ENCODE measurements around the gene LHX3.
"Not testable (repeated sequence)": the region's sequence is repeated elsewhere in the genome, so short reads cannot be mapped to it uniquely, and the experiment has no call there.

The LHX3 gene

DNA sequence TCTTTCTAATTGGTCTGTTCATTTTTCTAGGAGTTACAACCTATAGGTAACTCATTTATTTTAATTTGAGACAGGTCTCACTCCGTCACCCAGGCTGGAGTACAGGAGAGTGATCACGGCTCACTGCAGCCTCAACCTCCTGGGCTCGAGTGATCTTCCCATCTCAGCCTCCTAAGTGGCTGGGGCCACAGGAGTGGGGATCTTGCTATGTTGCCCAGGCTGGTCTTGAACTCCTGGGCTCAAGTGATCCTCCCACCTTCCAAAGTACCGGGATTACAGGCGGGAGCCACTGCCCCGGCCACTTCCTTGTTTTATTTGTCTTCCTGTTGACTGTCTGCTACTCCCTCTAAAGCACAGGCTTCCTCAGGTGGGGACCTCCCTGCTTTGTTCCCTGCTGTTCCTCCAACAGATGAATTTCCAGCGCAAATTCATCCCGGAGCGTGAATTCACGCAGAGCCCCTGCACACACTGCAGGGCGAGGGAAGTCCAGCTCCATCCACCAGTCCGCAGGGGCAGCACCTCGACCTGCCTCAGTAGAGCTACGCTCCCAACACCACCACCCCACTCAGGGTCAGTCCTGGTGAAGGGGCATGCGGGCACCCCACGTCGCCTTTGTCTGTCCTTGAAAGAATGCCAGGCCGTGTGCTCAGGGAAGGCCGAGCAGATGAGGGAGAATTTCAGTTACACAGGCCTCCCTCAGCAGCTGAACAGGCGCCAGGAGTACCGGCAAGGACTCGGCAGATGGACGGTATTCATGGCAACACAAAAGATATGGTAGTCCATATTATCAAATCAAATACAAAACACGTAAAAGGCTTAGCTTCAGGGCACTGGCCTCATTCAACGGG lies 34.4 kb upstream of the LHX3 start:
- Histone ChIP-seq H3K79me2 (ENCODE audit: control insufficient read depth, insufficient read depth, low read length, poor library complexity) (no peaks in the 10 kb centered on the region), H3K23ac (ENCODE audit: low read length) (no peak overlapping the region), H3K36me3 (ENCODE audit: control insufficient read depth in 1 of 2, insufficient read depth in 2 of 2, low read length in 2 of 2) (peaks cover 7 to 9% of the 10 kb centered on the region in 2 experiments), H2BK12ac (ENCODE audit: low read length) (no peak overlapping the region), H4K8ac (ENCODE audit: low read depth, low read length) (no peak overlapping the region), H2BK5ac (ENCODE audit: low read depth, low read length, poor library complexity) (no peak overlapping the region), H3K27ac (ENCODE audit: low read depth, low read length) (no peak overlapping the region), H3K9ac (ENCODE audit: low read length) (no peak overlapping the region), H3K4ac (ENCODE audit: low read depth, low read length) (no peak overlapping the region), H3K27me3 (ENCODE audit: insufficient read depth, low read length) (no peaks in the 10 kb centered on the region), H2BK120ac (ENCODE audit: insufficient read depth, low read length, poor library complexity) (no peak overlapping the region), H4K12ac (ENCODE audit: low read depth, low read length) (no peak overlapping the region), H3K4me1 (ENCODE audit: control insufficient read depth in 1 of 2, insufficient read depth in 2 of 2, low read length in 2 of 2) (peaks cover under 1% of the 10 kb centered on the region in 2 experiments), H2AK5ac (ENCODE audit: low read length) (no peak overlapping the region), H2AFZ (ENCODE audit: insufficient read depth, low read length, poor library complexity) (no peak overlapping the region), H3K79me1 (ENCODE audit: low read length) (no peaks in the 10 kb centered on the region), H4K91ac (ENCODE audit: low read depth, low read length) (no peak overlapping the region), H3K18ac (ENCODE audit: low read length) (no peak overlapping the region), H3K14ac (ENCODE audit: low read length) (no peak overlapping the region), H3K4me3 (ENCODE audit: low read depth, low read length) (no peak overlapping the region), H3K9me3 (ENCODE audit: insufficient read depth, low read depth, low read length) (no peaks in the 10 kb centered on the region), H3K4me2 (ENCODE audit: low read length) (no peak overlapping the region)
- no peak for DNase-seq
- no CpG with 5 or more reads among the region's 25 CpGs for WGBS (ENCODE audit: extremely low coverage, insufficient coverage, insufficient read length)

DNA sequence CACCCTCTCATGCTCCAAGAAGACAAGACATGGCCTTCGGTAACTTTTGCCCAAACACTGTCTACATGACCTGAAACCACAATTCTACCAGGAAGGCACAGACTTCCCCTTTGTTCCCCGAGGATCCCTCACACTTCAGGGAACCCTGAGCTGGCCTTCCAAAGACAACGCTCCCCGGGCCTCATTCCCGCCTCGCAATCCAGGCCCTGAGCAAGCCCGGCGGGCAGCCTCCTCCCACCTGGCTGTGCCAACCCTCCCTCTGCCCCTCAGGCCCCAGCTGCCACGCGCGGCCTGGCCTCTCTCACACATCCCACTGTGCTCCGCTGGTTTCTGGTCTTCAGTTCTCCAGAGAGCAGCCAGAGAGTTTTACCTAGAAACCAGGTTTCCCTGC lies 33.4 kb upstream of the LHX3 start:
- H3K9me3 ChIP-seq (ENCODE audit: insufficient read depth, low read depth, low read length): no peaks in the 10 kb centered on the region
- H4K91ac ChIP-seq (ENCODE audit: low read depth, low read length): no peak overlapping the region
- no peak overlapping the region for H3K4ac ChIP-seq (ENCODE audit: low read depth, low read length)
- no peak overlapping the region for H3K14ac ChIP-seq (ENCODE audit: low read length)
- no peak overlapping the region for H2BK5ac ChIP-seq (ENCODE audit: low read depth, low read length, poor library complexity)
- H4K12ac ChIP-seq (ENCODE audit: low read depth, low read length): no peak overlapping the region
- no peak overlapping the region for H2BK120ac ChIP-seq (ENCODE audit: insufficient read depth, low read length, poor library complexity)
- no peaks in the 10 kb centered on the region for H3K27me3 ChIP-seq (ENCODE audit: insufficient read depth, low read length)
- no peak for DNase-seq
- no peak overlapping the region for H3K23ac ChIP-seq (ENCODE audit: low read length)
- no peak overlapping the region for H2AFZ ChIP-seq (ENCODE audit: insufficient read depth, low read length, poor library complexity)
- H3K79me1 ChIP-seq (ENCODE audit: low read length): no peaks in the 10 kb centered on the region
- H3K79me2 ChIP-seq (ENCODE audit: control insufficient read depth, insufficient read depth, low read length, poor library complexity): no peaks in the 10 kb centered on the region
- no peak overlapping the region for H2AK5ac ChIP-seq (ENCODE audit: low read length)
- no peak overlapping the region for H3K4me2 ChIP-seq (ENCODE audit: low read length)
- WGBS (ENCODE audit: extremely low coverage, insufficient coverage, insufficient read length): no CpG with 5 or more reads among the region's 12 CpGs
- H3K36me3 ChIP-seq (ENCODE audit: control insufficient read depth in 1 of 2, insufficient read depth in 2 of 2, low read length in 2 of 2): peaks cover 7 to 9% of the 10 kb centered on the region in 2 experiments
- H2BK12ac ChIP-seq (ENCODE audit: low read length): no peak overlapping the region
- H4K8ac ChIP-seq (ENCODE audit: low read depth, low read length): no peak overlapping the region
- no peaks in the 10 kb centered on the region for H3K4me1 ChIP-seq (ENCODE audit: control insufficient read depth in 1 of 2, insufficient read depth in 2 of 2, low read length in 2 of 2)
- H3K9ac ChIP-seq (ENCODE audit: low read length): no peak overlapping the region
- no peak overlapping the region for H3K27ac ChIP-seq (ENCODE audit: low read depth, low read length)
- no peak overlapping the region for H3K4me3 ChIP-seq (ENCODE audit: low read depth, low read length)
- H3K18ac ChIP-seq (ENCODE audit: low read length): no peak overlapping the region

DNA sequence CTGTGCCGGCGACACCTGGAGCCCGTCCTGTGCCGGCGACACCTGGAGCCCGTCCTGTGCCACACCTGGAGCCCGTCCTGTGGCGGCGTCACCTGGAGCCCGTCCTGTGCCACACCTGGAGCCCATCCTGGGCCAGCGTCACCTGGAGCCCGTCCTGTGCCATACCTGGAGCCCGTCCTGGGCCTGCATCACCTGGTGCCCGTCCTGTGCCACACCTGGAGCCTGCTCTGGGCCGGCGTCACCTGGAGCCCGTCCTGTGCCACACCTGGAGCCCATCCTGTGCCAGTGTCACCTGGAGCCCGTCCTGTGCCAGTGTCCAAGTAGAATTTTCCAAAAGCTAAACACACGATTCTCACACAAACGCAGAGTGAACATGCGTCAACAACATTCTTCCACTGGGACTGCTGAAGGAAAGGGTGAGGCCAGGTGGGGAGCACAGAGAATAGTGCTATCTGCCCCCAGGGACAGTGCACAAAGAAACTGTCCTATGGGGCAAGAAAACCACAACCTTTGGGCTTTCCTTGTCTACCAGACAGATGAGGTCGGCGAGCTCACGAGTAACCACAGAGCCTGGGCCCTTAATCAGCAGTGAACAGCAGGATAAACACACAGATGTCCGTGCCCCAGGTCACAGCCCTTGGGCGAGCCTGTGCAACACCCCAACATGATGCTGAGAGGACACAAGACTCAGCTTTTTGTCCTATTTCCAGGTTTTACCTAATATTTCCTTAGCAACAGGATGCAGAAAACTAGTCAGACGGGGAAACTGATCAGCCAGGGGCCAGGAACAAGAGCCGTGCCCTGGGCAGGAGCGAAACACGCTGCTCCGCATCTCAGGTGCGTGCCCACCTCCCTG lies 32.8 kb upstream of the LHX3 start:
- Histone ChIP-seq H3K4me3 (ENCODE audit: low read depth, low read length) (no peak overlapping the region), H2BK12ac (ENCODE audit: low read length) (no peak overlapping the region), H3K79me1 (ENCODE audit: low read length) (no peaks in the 10 kb centered on the region), H3K27ac (ENCODE audit: low read depth, low read length) (no peak overlapping the region), H4K8ac (ENCODE audit: low read depth, low read length) (no peak overlapping the region), H3K9me3 (ENCODE audit: insufficient read depth, low read depth, low read length) (no peaks in the 10 kb centered on the region), H4K12ac (ENCODE audit: low read depth, low read length) (no peak overlapping the region), H2BK120ac (ENCODE audit: insufficient read depth, low read length, poor library complexity) (no peak overlapping the region), H2AK5ac (ENCODE audit: low read length) (no peak overlapping the region), H2AFZ (ENCODE audit: insufficient read depth, low read length, poor library complexity) (no peak overlapping the region), H3K23ac (ENCODE audit: low read length) (no peak overlapping the region), H4K91ac (ENCODE audit: low read depth, low read length) (no peak overlapping the region), H3K18ac (ENCODE audit: low read length) (no peak overlapping the region), H3K14ac (ENCODE audit: low read length) (no peak overlapping the region), H3K27me3 (ENCODE audit: insufficient read depth, low read length) (no peaks in the 10 kb centered on the region), H3K4ac (ENCODE audit: low read depth, low read length) (no peak overlapping the region), H2BK5ac (ENCODE audit: low read depth, low read length, poor library complexity) (no peak overlapping the region), H3K9ac (ENCODE audit: low read length) (no peak overlapping the region), H3K4me1 (ENCODE audit: control insufficient read depth in 1 of 2, insufficient read depth in 2 of 2, low read length in 2 of 2) (no peaks in the 10 kb centered on the region), H3K36me3 (ENCODE audit: control insufficient read depth in 1 of 2, insufficient read depth in 2 of 2, low read length in 2 of 2) (peaks cover 7 to 9% of the 10 kb centered on the region in 2 experiments), H3K4me2 (ENCODE audit: low read length) (no peak overlapping the region), H3K79me2 (ENCODE audit: control insufficient read depth, insufficient read depth, low read length, poor library complexity) (no peaks in the 10 kb centered on the region)
- no CpG with 5 or more reads among the region's 32 CpGs for WGBS (ENCODE audit: extremely low coverage, insufficient coverage, insufficient read length)
- DNase-seq: no peak

DNA sequence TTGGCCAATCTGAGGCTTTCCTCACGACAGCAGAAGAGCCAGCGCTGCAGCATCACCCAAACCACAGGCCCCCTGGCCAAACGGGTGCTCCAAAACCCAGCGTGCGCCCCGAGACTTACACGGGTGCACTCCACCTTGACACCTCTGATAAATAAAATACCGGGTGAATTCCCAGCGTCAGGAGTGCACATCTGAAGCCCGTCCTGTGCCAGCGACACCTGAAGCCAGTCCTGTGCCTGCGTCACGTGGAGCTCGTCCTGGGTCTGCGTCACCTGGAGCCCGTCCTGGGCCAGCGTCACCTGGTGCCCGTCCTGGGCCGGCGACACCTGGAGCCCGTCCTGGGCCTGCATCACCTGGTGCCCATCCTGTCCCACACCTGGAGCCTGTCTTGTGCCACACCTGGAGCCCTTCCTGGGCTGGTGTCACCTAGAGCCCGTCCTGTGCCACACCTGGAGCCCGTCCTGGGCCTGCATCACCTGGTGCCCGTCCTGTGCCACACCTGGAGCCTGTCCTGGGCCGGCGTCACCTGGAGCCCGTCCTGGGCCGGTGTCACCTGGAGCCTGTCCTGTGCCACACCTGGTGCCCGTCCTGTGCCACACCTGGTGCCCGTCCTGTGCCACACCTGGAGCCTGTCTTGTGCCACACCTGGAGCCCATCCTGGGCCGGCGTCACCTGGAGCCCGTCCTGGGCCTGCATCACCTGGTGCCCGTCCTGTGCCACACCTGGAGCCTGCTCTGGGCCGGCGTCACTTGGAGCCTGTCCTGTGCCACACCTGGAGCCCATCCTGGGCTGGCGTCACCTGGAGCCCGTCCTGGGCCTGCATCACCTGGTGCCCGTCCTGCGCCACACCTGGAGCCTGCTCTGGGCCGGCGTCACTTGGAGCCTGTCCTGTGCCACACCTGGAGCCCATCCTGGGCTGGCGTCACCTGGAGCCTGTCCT lies 31.8 kb upstream of the LHX3 start:
- H3K14ac ChIP-seq (ENCODE audit: low read length); H4K91ac ChIP-seq (ENCODE audit: low read depth, low read length); H2BK120ac ChIP-seq (ENCODE audit: insufficient read depth, low read length, poor library complexity); H3K9ac ChIP-seq (ENCODE audit: low read length); H2AK5ac ChIP-seq (ENCODE audit: low read length); H3K4me3 ChIP-seq (ENCODE audit: low read depth, low read length); H2BK5ac ChIP-seq (ENCODE audit: low read depth, low read length, poor library complexity); H3K9me3 ChIP-seq (ENCODE audit: insufficient read depth, low read depth, low read length); H2BK12ac ChIP-seq (ENCODE audit: low read length); H3K4ac ChIP-seq (ENCODE audit: low read depth, low read length); H3K36me3 ChIP-seq (ENCODE audit: control insufficient read depth in 1 of 2, insufficient read depth in 2 of 2, low read length in 2 of 2); H3K18ac ChIP-seq (ENCODE audit: low read length); H3K23ac ChIP-seq (ENCODE audit: low read length); H2AFZ ChIP-seq (ENCODE audit: insufficient read depth, low read length, poor library complexity); DNase-seq; H4K8ac ChIP-seq (ENCODE audit: low read depth, low read length); H3K4me2 ChIP-seq (ENCODE audit: low read length); H3K4me1 ChIP-seq (ENCODE audit: control insufficient read depth in 1 of 2, insufficient read depth in 2 of 2, low read length in 2 of 2); H3K79me2 ChIP-seq (ENCODE audit: control insufficient read depth, insufficient read depth, low read length, poor library complexity); H3K27me3 ChIP-seq (ENCODE audit: insufficient read depth, low read length); H3K79me1 ChIP-seq (ENCODE audit: low read length); H4K12ac ChIP-seq (ENCODE audit: low read depth, low read length); H3K27ac ChIP-seq (ENCODE audit: low read depth, low read length): not testable (repeated sequence)
- WGBS (ENCODE audit: extremely low coverage, insufficient coverage, insufficient read length): no CpG with 5 or more reads among the region's 43 CpGs
